ENCODE data around the gene PRSS57.
A peak's percentile ranks its signal among the peaks of the same experiment; 100 is the strongest.

GRCh38 chr19:676339-677105, 18.7 kb downstream of the PRSS57 start, which contains the start of gene FSTL3:
- TF ChIP-seq CTCF (IDR thresholded peaks at IDR 0.05) (no peak), POLR2A (IDR thresholded peaks at IDR 0.05) (peak; percentile 26), EP300 (IDR thresholded peaks at IDR 0.05) (no peak)
